Skeletal muscle tissue (tissue), 4 donors: ENCODE measurements around the gene VMP1. TPM values are rescaled to one million over a fixed set of nuclear protein-coding genes. Genes with fewer than 3 reads are reported as not detected.
"Not testable (repeated sequence)": the region's sequence is repeated elsewhere in the genome, so short reads cannot be mapped to it uniquely, and the experiment has no call there.

Experiments
- H3K27ac ChIP-seq: one replicate; pipeline ENCODE4 v1.7.0; 2013; ENCODE audit warnings: mild to moderate bottlenecking, low read depth, low read length, inconsistent platforms
- H3K27me3 ChIP-seq, 3 donors: one replicate each; pipeline ENCODE4 v1.7.0; 2013; ENCODE audit warnings: low read length in 3 of 3; ENCODE audit not compliant: control insufficient read depth in 3 of 3, insufficient read depth in 3 of 3
- H3K36me3 ChIP-seq, 3 donors: one replicate each; pipeline ENCODE4 v1.7.0; 2013; ENCODE audit warnings: low read length in 3 of 3; ENCODE audit not compliant: control insufficient read depth in 3 of 3, insufficient read depth in 3 of 3
- H3K4me1 ChIP-seq, 3 donors: one replicate each; pipeline ENCODE4 v1.7.0; 2013; ENCODE audit warnings: low read length in 3 of 3, mild to moderate bottlenecking in 3 of 3; ENCODE audit not compliant: control insufficient read depth in 3 of 3, insufficient read depth in 3 of 3
- H3K4me3 ChIP-seq, 3 donors: one replicate each; pipeline ENCODE4 v1.7.0; 2013; ENCODE audit warnings: low read length in 3 of 3
- H3K9ac ChIP-seq, 3 donors: one replicate each; pipeline ENCODE4 v1.7.0; 2013; ENCODE audit warnings: low read length in 3 of 3, mild to moderate bottlenecking in 3 of 3, moderate library complexity in 2 of 3, low read depth in 1 of 3
- H3K9me3 ChIP-seq, 3 donors: one replicate each; pipeline ENCODE4 v1.7.0; 2013; ENCODE audit warnings: low read length in 3 of 3; ENCODE audit not compliant: control insufficient read depth in 3 of 3
- total RNA-seq: library from RNA; depleted of rRNA; stranded (reverse); fragments of >200 nt; gene quantifications from one replicate; pipeline ENCODE4 v1.2.3, GENCODE V29; 2014
- donor health status: Osteomylitis.

The VMP1 gene
- total RNA-seq, 1 donor from 2014 or later, result 128 TPM

DNA sequence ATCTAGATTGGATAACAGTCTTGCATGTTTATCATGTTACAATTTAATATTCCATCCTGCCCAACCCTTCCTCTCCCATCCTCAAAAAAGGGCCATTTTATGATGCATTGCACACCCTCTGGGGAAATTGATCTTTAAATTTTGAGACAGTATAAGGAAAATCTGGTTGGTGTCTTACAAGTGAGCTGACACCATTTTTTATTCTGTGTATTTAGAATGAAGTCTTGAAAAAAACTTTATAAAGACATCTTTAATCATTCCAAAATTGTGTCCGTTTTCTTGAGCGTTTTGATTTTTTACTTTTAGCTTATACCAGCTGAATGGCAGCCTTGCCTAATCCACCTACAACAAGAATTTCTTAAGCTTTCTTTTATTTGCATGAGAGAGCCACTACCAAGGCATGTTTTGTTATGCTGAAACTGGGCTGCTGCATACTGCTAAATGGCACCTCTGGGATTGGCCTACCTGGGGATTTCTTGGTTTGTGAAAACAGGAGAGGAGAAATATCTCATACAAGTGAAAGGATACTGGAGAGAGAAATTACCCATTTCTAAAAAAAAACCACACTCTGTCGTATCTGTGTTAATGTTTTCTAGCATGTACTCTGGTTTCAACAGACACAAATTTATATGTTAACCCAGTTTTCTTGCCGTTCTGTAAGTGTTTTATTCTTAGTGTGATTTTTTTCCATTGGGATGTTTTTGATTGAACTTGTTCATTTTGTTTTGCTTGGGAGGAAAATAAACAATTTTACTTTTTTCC lies 133.1 kb downstream of the VMP1 start:
- no peaks in the 10 kb centered on the region for H3K27me3 ChIP-seq
- H3K4me3 ChIP-seq, result peak overlapping the region in 2 of 3 donors; percentile 77 to 87
- H3K36me3 ChIP-seq, result peaks cover 0 to 13% (median 9%) of the 10 kb centered on the region in 3 donors
- peaks cover 4 to 21% (median 18%) of the 10 kb centered on the region in 3 donors for H3K4me1 ChIP-seq
- no peaks in the 10 kb centered on the region for H3K9me3 ChIP-seq
- peak overlapping the region; percentile 98 for H3K27ac ChIP-seq
- peak overlapping the region; percentile 17 to 87 (median 73) for H3K9ac ChIP-seq

DNA sequence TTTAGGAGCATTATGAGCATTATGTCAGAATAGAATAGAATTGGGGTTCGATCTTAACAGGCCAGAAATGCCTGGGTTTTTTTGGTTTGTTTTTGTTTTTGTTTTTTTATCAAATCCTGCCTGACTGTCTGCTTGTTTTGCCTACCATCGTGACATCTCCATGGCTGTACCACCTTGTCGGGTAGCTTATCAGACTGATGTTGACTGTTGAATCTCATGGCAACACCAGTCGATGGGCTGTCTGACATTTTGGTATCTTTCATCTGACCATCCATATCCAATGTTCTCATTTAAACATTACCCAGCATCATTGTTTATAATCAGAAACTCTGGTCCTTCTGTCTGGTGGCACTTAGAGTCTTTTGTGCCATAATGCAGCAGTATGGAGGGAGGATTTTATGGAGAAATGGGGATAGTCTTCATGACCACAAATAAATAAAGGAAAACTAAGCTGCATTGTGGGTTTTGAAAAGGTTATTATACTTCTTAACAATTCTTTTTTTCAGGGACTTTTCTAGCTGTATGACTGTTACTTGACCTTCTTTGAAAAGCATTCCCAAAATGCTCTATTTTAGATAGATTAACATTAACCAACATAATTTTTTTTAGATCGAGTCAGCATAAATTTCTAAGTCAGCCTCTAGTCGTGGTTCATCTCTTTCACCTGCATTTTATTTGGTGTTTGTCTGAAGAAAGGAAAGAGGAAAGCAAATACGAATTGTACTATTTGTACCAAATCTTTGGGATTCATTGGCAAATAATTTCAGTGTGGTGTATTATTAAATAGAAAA lies 133.8 kb downstream of the VMP1 start:
- not testable (repeated sequence) for H3K27me3 ChIP-seq, H3K9me3 ChIP-seq
- Histone ChIP-seq H3K9ac (peak overlapping the region in 2 of 3 donors; percentile 73 to 87), H3K27ac (peak overlapping the region; percentile 98), H3K36me3 (peaks cover 0 to 13% (median 9%) of the 10 kb centered on the region in 3 donors), H3K4me1 (peaks cover 10 to 28% (median 26%) of the 10 kb centered on the region in 3 donors), H3K4me3 (peak overlapping the region in 2 of 3 donors; percentile 77 to 87)

DNA sequence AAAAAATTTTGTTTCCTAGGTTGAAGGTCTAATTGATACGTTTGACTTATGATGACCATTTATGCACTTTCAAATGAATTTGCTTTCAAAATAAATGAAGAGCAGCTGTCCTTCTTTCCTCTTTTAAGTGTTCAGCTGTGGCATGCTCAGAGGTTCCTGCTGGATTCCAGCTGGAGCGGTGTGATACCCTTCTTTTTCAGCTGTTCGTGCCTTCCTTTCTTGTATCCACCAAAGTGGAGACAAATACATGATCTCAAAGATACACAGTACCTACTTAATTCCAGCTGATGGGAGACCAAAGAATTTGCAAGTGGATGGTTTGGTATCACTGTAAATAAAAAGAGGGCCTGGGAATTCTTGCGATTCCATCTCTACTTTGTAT lies 134.4 kb downstream of the VMP1 start:
- H3K9ac ChIP-seq, H3K9me3 ChIP-seq, H3K27me3 ChIP-seq, H3K4me3 ChIP-seq: not testable (repeated sequence)
- Histone ChIP-seq H3K27ac (peak overlapping the region; percentile 98), H3K4me1 (peaks cover 16 to 34% (median 32%) of the 10 kb centered on the region in 3 donors), H3K36me3 (peaks cover 0 to 13% (median 9%) of the 10 kb centered on the region in 3 donors)

DNA sequence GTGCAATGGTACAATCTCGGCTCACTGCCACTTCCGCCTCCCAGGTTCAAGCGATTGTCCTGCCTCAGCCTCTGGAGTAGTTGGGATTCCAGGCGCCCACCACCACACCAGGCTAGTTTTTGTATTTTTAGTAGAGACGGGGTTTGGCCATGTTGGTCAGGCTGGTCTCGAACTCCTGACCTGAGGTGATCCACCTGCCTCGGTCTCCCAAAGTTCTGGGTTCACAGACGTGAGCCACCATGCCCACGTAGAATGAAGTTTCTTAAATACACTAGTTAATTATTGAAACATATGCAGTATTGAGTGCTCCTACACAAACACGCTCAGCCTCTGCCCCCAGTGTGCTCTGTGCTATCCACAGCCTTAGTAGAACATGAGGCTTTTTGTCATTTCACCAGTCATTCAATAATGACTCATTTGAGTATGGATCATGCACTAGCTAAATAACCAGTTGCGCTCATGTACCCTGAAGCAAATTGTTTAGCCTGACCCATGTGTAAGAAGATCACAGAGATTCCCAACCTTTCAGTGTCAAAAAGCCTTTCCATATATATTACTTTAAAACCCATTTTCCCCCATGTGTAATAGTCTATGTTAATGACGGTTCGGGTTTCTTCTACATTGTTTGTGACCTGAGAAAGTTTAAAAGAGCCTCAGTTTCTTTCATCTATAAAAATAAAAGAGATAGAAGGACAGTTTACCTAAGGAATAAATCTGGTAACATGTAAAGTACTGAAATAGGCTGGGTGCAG lies 135.6 kb downstream of the VMP1 start:
- H3K4me1 ChIP-seq, result peaks cover 20 to 41% (median 38%) of the 10 kb centered on the region in 3 donors
- H3K9ac ChIP-seq, result no peak overlapping the region
- H3K27me3 ChIP-seq, result no peaks in the 10 kb centered on the region
- peaks cover 0 to 13% (median 9%) of the 10 kb centered on the region in 3 donors for H3K36me3 ChIP-seq
- H3K4me3 ChIP-seq, result no peak overlapping the region
- no peaks in the 10 kb centered on the region for H3K9me3 ChIP-seq
- peak overlapping the region; percentile 98 for H3K27ac ChIP-seq

DNA sequence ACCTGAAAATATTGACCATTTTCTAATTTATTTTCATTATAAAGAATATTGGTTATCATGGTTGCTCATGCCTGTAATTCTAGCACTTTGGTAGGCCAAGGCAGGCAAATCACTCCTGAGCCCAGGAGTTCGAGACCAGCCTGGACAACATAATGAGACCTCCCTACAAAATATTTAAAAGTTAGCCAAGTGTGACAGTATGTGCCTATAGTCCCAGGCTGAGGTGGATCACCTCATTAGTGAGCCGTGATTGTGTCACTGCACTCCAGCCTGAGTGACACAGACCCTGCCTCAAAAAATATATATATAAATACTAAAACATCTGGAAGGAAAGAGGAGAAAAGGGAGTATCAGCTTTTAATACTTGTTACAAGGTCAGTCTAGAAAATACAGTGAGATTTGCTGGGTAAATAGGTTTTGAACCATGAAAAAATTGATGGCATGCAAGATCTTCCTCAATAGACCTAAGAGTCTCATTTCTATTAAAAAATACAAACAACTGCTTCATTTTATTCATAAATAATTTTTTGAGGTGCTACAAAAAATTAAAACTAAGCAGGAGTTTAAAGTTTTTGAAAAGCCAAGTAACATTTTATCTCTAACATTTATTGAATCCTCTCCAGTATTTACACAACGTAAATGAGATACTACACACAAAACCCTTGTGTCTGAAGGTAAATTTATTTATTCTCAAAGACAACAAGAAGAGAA lies 137.6 kb downstream of the VMP1 start:
- Histone ChIP-seq H3K27me3 (no peaks in the 10 kb centered on the region), H3K9me3 (no peaks in the 10 kb centered on the region), H3K4me3 (no peak overlapping the region), H3K4me1 (peaks cover 18 to 38% (median 30%) of the 10 kb centered on the region in 3 donors), H3K36me3 (peaks cover 0 to 8% (median 4%) of the 10 kb centered on the region in 3 donors), H3K27ac (peak overlapping the region; percentile 80), H3K9ac (peak overlapping the region in 1 of 3 donors; percentile 72)

DNA sequence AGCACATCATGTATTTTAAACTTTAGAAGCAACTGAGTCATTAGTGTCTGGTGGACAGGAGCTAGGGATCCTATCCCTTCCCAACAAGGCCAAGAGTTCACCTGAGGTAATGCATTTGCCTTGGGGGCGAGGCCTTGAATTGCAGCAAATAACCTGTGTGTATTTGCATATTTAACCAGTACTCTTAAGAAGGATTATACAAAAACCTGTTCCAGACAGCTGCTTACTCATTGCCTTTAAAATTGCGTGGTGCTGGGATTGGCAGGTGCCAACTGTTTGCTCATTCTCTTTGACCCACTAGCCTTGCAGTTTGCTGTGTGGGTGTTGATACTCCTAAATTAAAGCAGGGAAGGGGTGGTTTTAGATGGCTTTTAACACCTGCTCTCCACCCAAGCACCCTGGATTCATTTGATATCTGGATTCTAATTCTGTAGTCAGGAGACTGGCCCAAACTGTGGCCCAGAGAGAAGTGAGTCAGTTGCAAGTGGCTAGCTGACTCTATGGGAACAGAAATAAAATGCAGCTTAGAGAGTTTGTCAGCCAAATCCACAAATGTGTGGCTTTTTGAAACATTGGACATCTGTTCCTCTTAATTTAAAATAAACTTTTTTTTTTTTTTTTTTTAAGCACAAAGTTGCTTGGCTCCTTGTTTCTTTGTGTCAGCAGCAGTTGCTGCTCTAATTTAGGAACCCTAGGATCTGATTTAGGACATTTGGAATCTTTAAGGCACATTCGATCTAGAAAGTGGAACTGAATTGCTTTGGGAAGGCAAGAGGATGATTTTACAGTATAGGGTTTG lies 138.3 kb downstream of the VMP1 start:
- Histone ChIP-seq H3K9ac (peak overlapping the region in 2 of 3 donors; percentile 58 to 72), H3K27ac (peak overlapping the region; percentile 80), H3K9me3 (no peaks in the 10 kb centered on the region), H3K4me3 (peak overlapping the region in 2 of 3 donors; percentile 16 to 59), H3K36me3 (peaks cover 0 to 4% (median under 1%) of the 10 kb centered on the region in 3 donors), H3K4me1 (peaks cover 18 to 36% (median 29%) of the 10 kb centered on the region in 3 donors), H3K27me3 (no peaks in the 10 kb centered on the region)

DNA sequence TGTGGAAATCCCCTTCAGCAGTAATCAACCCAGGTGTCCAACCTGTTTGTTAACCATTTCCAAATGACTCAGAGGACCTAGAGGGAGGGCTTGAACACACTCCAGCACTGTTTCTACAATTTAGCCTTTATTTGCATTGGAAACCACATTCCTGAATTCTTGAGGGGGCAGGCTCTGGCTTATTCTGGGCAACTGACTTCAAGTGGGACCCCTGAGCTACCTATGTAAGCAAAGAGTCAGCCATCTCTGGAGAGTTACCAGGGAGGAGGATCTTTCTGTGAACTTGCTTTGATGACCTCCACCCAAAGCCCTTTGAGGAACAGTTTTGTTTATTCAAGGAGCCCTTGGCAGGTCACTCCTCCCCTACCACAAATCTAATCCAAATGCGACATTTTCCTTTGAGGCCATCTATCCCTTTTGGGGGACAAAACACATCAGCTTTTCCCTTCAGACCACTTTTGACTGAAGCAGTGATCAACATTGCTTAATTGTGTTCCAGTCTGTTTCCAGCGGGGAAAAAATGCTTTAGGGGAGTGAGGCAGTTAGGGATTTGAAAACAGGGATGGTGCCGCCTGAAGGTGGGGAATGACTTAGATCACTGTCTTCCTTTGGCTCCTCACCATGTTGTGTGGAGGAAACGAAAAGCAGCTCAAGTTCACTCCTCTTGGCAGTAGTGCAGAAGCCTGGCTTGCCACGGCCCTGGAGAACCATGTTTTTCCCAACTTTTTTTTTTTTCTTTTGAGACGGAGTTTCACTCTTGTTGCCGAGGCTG lies 139.1 kb downstream of the VMP1 start:
- Histone ChIP-seq H3K4me1 (peaks cover 21 to 39% (median 33%) of the 10 kb centered on the region in 3 donors), H3K9ac (peak overlapping the region in 2 of 3 donors; percentile 58 to 59), H3K27me3 (no peaks in the 10 kb centered on the region), H3K36me3 (no peaks in the 10 kb centered on the region), H3K9me3 (no peaks in the 10 kb centered on the region), H3K4me3 (peak overlapping the region in 2 of 3 donors; percentile 16 to 59), H3K27ac (peak overlapping the region; percentile 80)

DNA sequence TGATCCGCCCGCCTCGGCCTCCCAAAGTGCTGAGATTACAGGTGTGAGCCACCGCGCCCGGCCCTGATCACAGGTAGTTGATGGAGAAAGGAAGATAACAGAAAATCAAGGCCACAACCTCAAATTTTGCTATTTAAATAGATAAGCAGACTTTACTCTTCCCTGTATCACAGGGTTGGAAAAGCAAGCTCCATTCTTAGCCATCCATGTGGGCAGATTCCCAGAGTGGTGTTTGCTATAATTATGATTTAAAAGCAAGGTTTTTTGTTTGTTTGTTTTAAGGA lies 140.9 kb downstream of the VMP1 start:
- no peak overlapping the region for H3K4me3 ChIP-seq
- no peak overlapping the region for H3K9ac ChIP-seq
- no peaks in the 10 kb centered on the region for H3K27me3 ChIP-seq
- peaks cover 25 to 50% (median 43%) of the 10 kb centered on the region in 3 donors for H3K4me1 ChIP-seq
- H3K9me3 ChIP-seq, result no peaks in the 10 kb centered on the region
- no peaks in the 10 kb centered on the region for H3K36me3 ChIP-seq
- no peak overlapping the region for H3K27ac ChIP-seq
